Rectal smooth muscle tissue (tissue), 1 donor: Measurements from ENCODE around the gene ANTXR1.
A peak's percentile ranks its signal among the peaks of the same experiment; 100 is the strongest.

Experiments
- H3K27ac ChIP-seq: one replicate; pipeline ENCODE4 v1.7.0; 2013; ENCODE audit warnings: low read depth, low read length, inconsistent platforms
- H3K27me3 ChIP-seq: one replicate; pipeline ENCODE4 v1.7.0; 2013; ENCODE audit warnings: low read length; ENCODE audit not compliant: control insufficient read depth, insufficient read depth
- H3K36me3 ChIP-seq: one replicate; pipeline ENCODE4 v1.7.0; 2013; ENCODE audit warnings: low read length; ENCODE audit not compliant: control insufficient read depth, insufficient read depth
- H3K4me1 ChIP-seq: one replicate; pipeline ENCODE4 v1.7.0; 2013; ENCODE audit warnings: low read length; ENCODE audit not compliant: control insufficient read depth, insufficient read depth
- H3K4me3 ChIP-seq: one replicate; pipeline ENCODE4 v1.7.0; 2013; ENCODE audit warnings: low read length
- H3K9ac ChIP-seq: one replicate; pipeline ENCODE4 v1.7.0; 2013; ENCODE audit warnings: low read length

ANTXR1 gene

DNA sequence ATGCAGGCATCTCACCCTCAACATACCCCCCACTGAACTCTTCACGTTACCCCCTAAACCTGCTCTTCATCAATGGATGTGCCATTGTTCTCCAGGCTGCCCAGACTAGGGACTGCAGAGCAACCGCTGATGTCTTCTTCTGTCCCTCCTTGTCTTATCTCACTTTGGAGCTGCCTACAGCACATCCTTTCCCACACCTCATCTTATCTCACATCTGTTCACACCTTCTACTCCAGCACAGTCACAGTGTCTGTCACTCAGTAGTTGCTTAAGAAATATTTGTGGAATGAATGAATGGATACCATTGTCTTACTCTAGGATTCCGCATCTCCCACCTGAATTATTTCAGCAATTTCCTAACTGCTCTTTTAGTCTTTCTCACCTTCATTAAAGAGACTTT is 144.5 kb downstream of the ANTXR1 start:
- Histone ChIP-seq H3K36me3 (no peaks in the 10 kb centered on the region), H3K4me1 (peaks cover 4% of the 10 kb centered on the region), H3K27me3 (no peaks in the 10 kb centered on the region), H3K27ac (no peak overlapping the region), H3K9ac (no peak overlapping the region), H3K4me3 (no peak overlapping the region)

DNA sequence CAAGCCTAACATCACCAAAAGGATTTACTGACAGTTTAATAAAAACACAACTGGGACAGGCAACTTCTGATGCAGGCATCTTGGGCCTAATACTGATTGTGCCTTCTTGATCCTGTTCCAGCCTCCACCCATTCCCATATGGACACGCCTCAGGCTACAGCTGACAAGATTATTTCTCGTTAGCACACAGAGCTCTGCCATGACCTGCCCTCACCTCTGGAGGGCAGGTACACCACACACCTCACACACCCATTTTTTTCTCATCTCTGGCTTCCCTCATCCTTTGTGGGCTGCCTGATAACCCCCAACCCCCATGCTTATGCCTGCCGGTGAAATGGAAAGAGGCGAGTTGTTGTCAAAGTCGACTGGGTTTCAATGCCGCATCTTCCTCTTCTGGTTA is 147.0 kb downstream of the ANTXR1 start:
- H3K4me3 ChIP-seq: no peak overlapping the region
- H3K36me3 ChIP-seq: no peaks in the 10 kb centered on the region
- H3K27ac ChIP-seq: no peak overlapping the region
- H3K9ac ChIP-seq: no peak overlapping the region
- peaks cover 26% of the 10 kb centered on the region for H3K4me1 ChIP-seq
- H3K27me3 ChIP-seq: no peaks in the 10 kb centered on the region

DNA sequence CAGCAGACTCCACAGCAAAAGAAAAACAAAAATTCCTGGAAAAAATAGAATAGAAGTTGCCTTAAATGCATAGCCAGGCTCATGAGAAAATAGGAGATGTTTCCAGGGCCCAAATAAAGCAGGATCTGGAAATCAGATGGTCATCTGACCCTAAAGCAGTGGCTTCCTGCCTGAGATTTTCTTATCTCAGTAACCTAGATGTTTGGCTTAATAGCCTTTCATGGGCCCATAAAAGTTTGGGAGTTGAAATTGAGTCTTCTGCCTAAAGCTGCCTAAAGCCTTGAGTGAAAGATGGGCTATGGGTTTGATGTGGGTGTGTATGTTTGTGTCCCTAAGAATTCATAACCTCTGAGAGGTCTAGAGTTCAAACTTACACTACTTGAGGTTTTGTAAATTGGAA is 149.1 kb downstream of the ANTXR1 start:
- H3K4me3 ChIP-seq: no peak overlapping the region
- H3K36me3 ChIP-seq: no peaks in the 10 kb centered on the region
- H3K4me1 ChIP-seq: peaks cover 31% of the 10 kb centered on the region
- no peak overlapping the region for H3K27ac ChIP-seq
- no peak overlapping the region for H3K9ac ChIP-seq
- no peaks in the 10 kb centered on the region for H3K27me3 ChIP-seq

DNA sequence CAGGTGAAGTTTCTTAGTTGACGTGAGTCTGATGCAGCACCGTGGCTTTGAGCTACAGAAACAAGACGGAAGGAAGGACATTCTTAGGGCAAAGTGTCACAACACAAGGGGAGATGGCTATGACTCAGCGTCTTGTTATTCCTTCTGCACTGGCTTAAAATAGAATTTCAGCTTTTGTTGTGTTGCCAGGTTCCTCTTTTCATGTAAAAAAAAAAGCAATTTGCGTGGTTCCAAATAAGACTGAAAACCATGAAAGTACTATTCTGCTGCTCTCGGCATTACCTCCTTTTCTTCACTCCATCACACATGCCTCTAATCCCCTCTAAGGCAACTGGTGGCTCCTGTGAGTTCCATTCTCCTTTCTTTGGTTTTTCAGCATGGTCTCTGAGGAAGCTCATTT is 150.1 kb downstream of the ANTXR1 start:
- H3K27ac ChIP-seq: peak overlapping the region; percentile 77
- no peak overlapping the region for H3K4me3 ChIP-seq
- H3K36me3 ChIP-seq: no peaks in the 10 kb centered on the region

DNA sequence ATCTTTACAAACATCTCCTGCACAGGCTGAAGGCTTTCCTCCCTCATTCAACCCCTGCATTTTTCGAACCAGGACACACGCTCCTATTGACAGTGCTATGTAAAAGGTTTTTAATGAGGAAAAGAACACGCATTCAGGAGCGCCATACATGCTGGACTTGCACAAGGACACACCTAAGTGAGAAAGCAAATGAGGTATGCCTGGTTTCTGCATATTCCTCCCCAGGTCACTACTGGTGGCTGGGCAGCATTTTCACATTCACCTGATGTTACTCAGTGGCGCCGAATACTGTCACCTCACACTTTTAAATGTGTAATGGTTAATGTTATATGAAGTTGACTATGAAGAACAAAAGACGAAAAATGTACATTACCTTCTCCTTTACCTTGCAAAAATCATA is 150.6 kb downstream of the ANTXR1 start:
- Histone ChIP-seq H3K4me1 (peaks cover 36% of the 10 kb centered on the region), H3K27ac (peak overlapping the region; percentile 77), H3K9ac (no peak overlapping the region), H3K36me3 (no peaks in the 10 kb centered on the region), H3K27me3 (no peaks in the 10 kb centered on the region), H3K4me3 (no peak overlapping the region)

More for the DNA sequence above, 150.1 kb downstream of the ANTXR1 start:
- Histone ChIP-seq H3K9ac (no peak overlapping the region), H3K4me1 (peaks cover 36% of the 10 kb centered on the region), H3K27me3 (no peaks in the 10 kb centered on the region)

DNA sequence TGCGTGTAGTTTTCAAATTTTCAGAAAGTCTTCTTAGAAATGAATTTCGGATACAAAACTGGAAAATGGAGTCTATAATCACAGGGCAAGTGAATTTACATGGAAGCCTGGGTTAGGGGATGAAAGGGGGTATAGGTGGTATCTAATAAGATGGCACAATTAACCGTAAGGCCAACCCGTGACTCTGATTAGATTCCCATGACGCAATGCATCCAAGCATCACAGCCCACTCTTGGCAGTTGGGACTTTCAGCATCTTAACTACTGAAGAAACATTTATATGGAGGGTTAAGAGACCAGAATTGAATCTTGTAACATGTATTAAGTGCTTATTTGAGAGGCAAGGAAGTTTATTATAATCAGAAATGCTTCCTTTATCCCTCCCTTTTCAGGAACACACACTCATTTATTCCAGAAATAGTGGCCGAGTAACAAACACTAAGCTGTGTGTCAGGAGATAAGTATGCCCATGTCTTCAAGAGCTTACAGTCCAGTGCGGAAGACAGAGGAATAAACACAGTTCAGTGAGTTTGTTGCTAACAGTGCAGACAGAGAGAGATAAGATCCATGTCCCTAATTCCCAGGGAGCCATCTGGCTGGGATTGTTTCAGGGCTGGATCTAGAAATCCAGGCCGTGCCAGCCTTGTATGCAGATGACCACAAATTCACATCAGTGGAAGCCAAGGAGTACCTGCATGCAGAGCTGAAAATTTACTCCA is 151.2 kb downstream of the ANTXR1 start:
- no peaks in the 10 kb centered on the region for H3K36me3 ChIP-seq
- H3K27me3 ChIP-seq: no peaks in the 10 kb centered on the region
- no peak overlapping the region for H3K9ac ChIP-seq
- H3K27ac ChIP-seq: peak overlapping the region; percentile 77
- no peak overlapping the region for H3K4me3 ChIP-seq
- peaks cover 36% of the 10 kb centered on the region for H3K4me1 ChIP-seq

DNA sequence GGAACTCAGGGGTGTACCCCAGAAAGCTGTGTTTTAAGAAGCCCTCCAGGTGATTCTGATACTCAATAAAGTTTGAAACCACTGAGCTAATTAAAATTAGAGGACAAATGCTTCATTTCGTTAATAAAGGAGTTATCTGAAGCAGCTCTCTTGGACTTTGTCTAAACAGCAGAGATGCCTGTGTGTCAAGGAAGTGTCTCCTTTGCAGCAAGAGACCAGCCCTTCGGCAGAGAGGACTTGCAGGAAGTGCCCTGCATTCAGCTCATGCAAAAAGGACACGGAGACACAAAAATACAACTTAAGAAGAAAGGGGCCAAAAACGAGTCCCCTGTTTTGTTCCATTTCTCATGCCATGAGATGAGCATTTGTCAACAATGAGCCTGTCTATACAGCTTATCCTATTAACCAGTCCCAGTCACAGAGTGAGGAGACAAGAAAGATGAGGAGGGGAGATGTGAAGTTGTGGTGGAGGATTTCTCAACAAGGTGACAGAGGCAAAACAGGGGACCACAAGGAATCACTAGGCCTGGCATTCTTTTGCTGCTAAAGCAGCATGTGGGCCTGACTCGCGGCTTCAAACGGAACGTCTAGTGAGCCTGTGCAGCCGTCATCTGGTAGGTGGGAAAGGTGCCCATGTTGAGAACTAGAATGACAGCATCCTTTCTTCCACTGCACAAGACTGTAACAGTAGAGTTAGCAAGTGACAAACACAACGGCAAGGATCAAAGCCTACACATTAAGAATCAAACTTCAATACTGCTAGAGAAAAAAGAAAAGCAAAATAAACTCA is 152.3 kb downstream of the ANTXR1 start:
- Histone ChIP-seq H3K27ac (peak overlapping the region; percentile 55), H3K9ac (no peak overlapping the region), H3K36me3 (no peaks in the 10 kb centered on the region), H3K4me3 (no peak overlapping the region), H3K4me1 (peaks cover 36% of the 10 kb centered on the region), H3K27me3 (no peaks in the 10 kb centered on the region)

DNA sequence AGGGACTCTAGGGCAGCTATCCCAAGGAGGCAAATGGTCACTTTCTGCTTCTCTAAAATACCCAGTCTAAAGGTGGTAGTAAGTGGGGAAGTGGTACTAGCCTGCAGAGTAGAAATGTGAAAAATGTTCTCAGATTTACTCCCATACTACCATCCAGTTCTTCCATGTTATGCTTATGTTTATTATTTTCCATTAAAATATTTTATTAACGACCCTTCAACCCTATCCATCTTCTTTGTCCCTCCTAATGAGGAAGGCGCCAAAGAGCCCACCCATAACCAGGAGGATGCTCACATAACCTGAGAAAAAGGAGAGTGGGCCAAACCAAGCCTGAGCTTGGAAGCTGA is 153.5 kb downstream of the ANTXR1 start:
- peaks cover 36% of the 10 kb centered on the region for H3K4me1 ChIP-seq
- H3K4me3 ChIP-seq: no peak overlapping the region
- H3K36me3 ChIP-seq: no peaks in the 10 kb centered on the region
- H3K27ac ChIP-seq: no peak overlapping the region
- no peaks in the 10 kb centered on the region for H3K27me3 ChIP-seq
- H3K9ac ChIP-seq: no peak overlapping the region

DNA sequence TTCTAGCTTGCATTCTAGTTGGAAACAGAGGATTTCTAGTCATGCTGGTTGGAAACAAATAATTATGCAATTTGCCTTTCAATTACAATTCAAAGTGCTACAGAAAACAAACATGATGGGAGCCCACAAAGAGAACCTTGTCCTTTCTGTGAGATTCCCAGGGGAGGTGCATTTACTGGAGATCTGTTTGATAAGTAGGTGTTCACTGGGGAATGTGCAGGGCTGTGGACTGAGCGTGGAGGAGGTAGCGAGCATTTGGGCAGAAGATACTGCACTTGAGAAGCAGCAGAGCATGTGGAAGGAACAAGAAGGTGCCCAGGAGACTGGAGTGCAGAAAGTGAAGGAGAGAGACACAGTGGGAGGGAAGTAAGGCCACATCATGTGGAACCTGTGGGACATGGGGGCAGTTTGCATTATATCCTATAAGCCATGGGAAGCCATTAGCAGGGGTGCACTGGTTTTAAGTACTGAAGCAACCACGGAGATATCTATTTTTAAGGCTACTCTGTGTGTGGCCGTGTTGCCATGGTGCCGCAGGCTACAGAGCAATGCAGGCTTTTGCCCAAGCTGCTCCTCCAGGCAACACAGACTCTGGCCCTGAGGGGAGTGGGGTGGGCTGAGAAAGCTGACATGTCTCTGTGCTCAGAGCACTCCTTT is 154.0 kb downstream of the ANTXR1 start:
- no peak overlapping the region for H3K9ac ChIP-seq
- H3K36me3 ChIP-seq: no peaks in the 10 kb centered on the region
- no peak overlapping the region for H3K27ac ChIP-seq
- no peak overlapping the region for H3K4me3 ChIP-seq
- H3K4me1 ChIP-seq: peaks cover 36% of the 10 kb centered on the region
- no peaks in the 10 kb centered on the region for H3K27me3 ChIP-seq

DNA sequence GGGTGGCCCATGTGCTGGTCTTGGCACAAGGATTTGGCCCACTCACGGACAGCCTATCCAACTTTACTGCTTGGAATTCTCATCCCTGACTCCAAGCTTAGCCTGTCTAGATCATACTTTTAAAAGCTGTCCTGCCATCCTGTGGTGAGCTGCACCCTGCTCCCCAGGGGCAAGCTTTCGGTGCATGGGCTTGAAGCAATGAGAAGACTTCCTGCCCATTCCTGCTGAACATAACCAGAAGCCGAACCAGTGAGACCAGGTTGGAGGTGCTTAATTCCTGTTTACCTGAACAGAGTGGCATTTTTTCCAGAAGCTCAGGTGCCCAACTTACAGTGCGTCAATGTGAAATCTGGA is 154.5 kb downstream of the ANTXR1 start:
- Histone ChIP-seq H3K4me1 (peaks cover 33% of the 10 kb centered on the region), H3K27me3 (no peaks in the 10 kb centered on the region), H3K9ac (no peak overlapping the region), H3K36me3 (no peaks in the 10 kb centered on the region), H3K27ac (no peak overlapping the region), H3K4me3 (no peak overlapping the region)

DNA sequence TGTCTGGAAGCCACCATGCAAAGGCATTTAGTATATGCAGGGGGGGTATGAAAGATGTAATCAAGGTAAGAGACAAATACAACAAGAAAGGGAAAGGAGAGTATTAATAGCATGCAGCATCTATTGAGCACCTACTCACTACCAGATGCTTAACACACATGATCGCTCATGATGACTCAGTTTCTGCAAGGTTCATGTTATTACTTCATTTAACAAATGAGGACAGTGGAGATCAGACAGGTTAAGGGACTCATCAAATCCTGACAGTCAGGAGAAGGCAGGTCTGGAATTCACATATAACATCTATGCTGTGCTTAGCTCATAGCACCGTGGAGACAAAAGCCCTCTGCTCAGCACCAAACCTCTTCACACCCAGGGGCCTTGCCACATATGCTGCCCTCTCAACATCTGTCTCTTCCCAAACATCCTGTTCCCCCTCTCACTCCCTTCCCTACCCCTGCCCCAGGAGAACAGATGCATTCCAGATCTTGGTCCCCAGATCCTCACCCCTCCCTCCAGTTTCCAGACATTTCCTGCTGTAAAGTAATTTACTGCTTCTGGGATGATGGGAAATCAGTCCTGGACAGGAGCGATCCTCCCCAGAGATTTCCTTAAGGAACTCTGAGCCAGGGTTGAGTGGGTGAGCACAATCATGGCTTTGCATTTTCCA is 155.3 kb downstream of the ANTXR1 start:
- Histone ChIP-seq H3K36me3 (no peaks in the 10 kb centered on the region), H3K9ac (no peak overlapping the region), H3K27me3 (no peaks in the 10 kb centered on the region), H3K4me3 (no peak overlapping the region), H3K4me1 (peaks cover 26% of the 10 kb centered on the region), H3K27ac (no peak overlapping the region)

DNA sequence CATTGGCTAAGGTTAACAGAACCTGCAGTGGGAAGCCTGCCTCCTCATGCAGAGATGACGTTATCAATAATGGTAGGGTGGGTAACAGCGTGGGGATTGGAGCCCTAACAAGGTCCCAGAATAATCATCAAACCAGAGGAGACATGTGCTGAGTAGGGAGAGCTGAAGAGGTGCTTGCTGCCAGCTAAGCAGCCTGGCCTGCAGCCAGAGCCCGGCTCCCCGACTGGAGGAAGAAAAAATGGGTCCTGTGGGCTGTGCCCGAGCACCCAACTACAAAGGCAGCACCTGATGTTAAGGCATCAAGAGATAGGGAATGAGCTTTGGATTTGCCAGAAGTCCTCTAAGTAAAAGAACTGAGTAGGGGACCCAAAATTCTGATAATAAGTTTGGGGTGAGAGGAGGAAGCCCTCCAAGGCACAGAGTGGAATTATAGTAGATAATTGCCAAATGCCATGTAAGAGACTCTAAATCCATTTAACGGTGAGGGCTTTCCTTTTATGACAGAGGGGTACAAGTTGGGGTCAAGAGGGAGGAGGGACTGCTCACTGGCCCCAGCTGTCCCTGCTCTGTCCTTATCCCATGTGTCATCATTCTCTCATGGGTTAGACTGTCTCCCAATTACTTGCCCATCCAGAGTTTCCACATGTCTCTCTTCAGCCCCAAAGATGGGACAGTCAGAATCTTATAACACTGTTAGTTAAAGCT is 156.1 kb downstream of the ANTXR1 start:
- H3K27me3 ChIP-seq: no peaks in the 10 kb centered on the region
- H3K36me3 ChIP-seq: no peaks in the 10 kb centered on the region
- H3K4me3 ChIP-seq: no peak overlapping the region
- no peak overlapping the region for H3K9ac ChIP-seq
- peaks cover 18% of the 10 kb centered on the region for H3K4me1 ChIP-seq
- H3K27ac ChIP-seq: no peak overlapping the region
